KOPT-K1 (cell line): ENCODE measurements around the gene GRB14.
"Not testable (repeated sequence)": the region's sequence is repeated elsewhere in the genome, so short reads cannot be mapped to it uniquely, and the experiment has no call there.

Experiments
- H3K27ac ChIP-seq: fragments of 200-600 bp; sonication (generic); 2 replicates; pipeline ENCODE4 v1.5.1; 2016; ENCODE audit warnings: antibody characterized with exemption, mild to moderate bottlenecking, low read depth, low read length; ENCODE audit not compliant: poor library complexity, severe bottlenecking
- H3K36me3 ChIP-seq: fragments of 200-600 bp; sonication (generic); 2 replicates; pipeline ENCODE4 v1.5.1; 2017; ENCODE audit warnings: antibody characterized with exemption, mild to moderate bottlenecking, low read length, moderate library complexity; ENCODE audit not compliant: insufficient read depth
- H3K9me3 ChIP-seq: fragments of 200-600 bp; sonication (generic); 2 replicates; pipeline ENCODE4 v1.5.1; 2017; ENCODE audit warnings: antibody characterized with exemption, low read length, mild to moderate bottlenecking; ENCODE audit not compliant: insufficient read depth, poor library complexity, severe bottlenecking

The GRB14 gene

GRCh38 chr2:164620873-164621763 lies at the start of gene GRB14:
Gene GRB14, minus strand, starts transcription at chr2:164621482. Its CDS starts 173 bp downstream, at chr2:164621309.
- H3K9me3 ChIP-seq = no peaks in the 10 kb centered on the region
- no peak within 1 kb of the TSS for H3K27ac ChIP-seq
- H3K36me3 ChIP-seq = no peaks in the 10 kb centered on the region

- H3K9me3 ChIP-seq = no peaks in the 10 kb centered on the region
- H3K27ac ChIP-seq = no peak overlapping the region
- H3K36me3 ChIP-seq = no peaks in the 10 kb centered on the region
Observed at GRCh38 chr2:164669291-164669690, 48.0 kb upstream of the GRB14 start.

- H3K36me3 ChIP-seq = no peaks in the 10 kb centered on the region
Observed at GRCh38 chr2:164667566-164667965, 46.3 kb upstream of the GRB14 start.

GRCh38 chr2:164664070-164664469 lies 42.8 kb upstream of the GRB14 start:
- no peaks in the 10 kb centered on the region for H3K36me3 ChIP-seq
- H3K9me3 ChIP-seq = no peaks in the 10 kb centered on the region
- no peak overlapping the region for H3K27ac ChIP-seq

More at GRCh38 chr2:164667566-164667965, 46.3 kb upstream of the GRB14 start:
- Histone ChIP-seq H3K9me3 (no peaks in the 10 kb centered on the region), H3K27ac (no peak overlapping the region)

GRCh38 chr2:164662868-164663631 lies 41.8 kb upstream of the GRB14 start:
- H3K27ac ChIP-seq = no peak overlapping the region
- H3K36me3 ChIP-seq = no peaks in the 10 kb centered on the region
- no peaks in the 10 kb centered on the region for H3K9me3 ChIP-seq

- no peak overlapping the region for H3K27ac ChIP-seq
- H3K9me3 ChIP-seq = no peaks in the 10 kb centered on the region
- no peaks in the 10 kb centered on the region for H3K36me3 ChIP-seq
Observed at GRCh38 chr2:164662066-164662465, 40.8 kb upstream of the GRB14 start.

GRCh38 chr2:164661349-164661748 lies 40.1 kb upstream of the GRB14 start:
- Histone ChIP-seq H3K27ac (no peak overlapping the region), H3K36me3 (no peaks in the 10 kb centered on the region), H3K9me3 (no peaks in the 10 kb centered on the region)

- no peaks in the 10 kb centered on the region for H3K36me3 ChIP-seq
- no peaks in the 10 kb centered on the region for H3K9me3 ChIP-seq
- H3K27ac ChIP-seq = no peak overlapping the region
Observed at GRCh38 chr2:164657129-164657528, 35.8 kb upstream of the GRB14 start.

GRCh38 chr2:164655750-164656149 lies 34.5 kb upstream of the GRB14 start:
- H3K36me3 ChIP-seq = no peaks in the 10 kb centered on the region
- no peaks in the 10 kb centered on the region for H3K9me3 ChIP-seq
- no peak overlapping the region for H3K27ac ChIP-seq

GRCh38 chr2:164655336-164655735 lies 34.1 kb upstream of the GRB14 start:
- H3K9me3 ChIP-seq = no peaks in the 10 kb centered on the region
- no peak overlapping the region for H3K27ac ChIP-seq
- no peaks in the 10 kb centered on the region for H3K36me3 ChIP-seq

- Histone ChIP-seq H3K36me3 (no peaks in the 10 kb centered on the region), H3K27ac (no peak overlapping the region), H3K9me3 (no peaks in the 10 kb centered on the region)
Observed at GRCh38 chr2:164651361-164651760, 30.1 kb upstream of the GRB14 start.

- H3K27ac ChIP-seq = no peak overlapping the region
Observed at GRCh38 chr2:164644036-164644700, 22.9 kb upstream of the GRB14 start.

GRCh38 chr2:164642946-164643555 lies 21.8 kb upstream of the GRB14 start:
- H3K27ac ChIP-seq = no peak overlapping the region
- no peaks in the 10 kb centered on the region for H3K9me3 ChIP-seq
- no peaks in the 10 kb centered on the region for H3K36me3 ChIP-seq

More at GRCh38 chr2:164644036-164644700, 22.9 kb upstream of the GRB14 start:
- H3K36me3 ChIP-seq = no peaks in the 10 kb centered on the region
- H3K9me3 ChIP-seq = no peaks in the 10 kb centered on the region

GRCh38 chr2:164642268-164642667 lies 21.0 kb upstream of the GRB14 start:
- H3K9me3 ChIP-seq = no peaks in the 10 kb centered on the region
- H3K36me3 ChIP-seq = no peaks in the 10 kb centered on the region
- no peak overlapping the region for H3K27ac ChIP-seq

GRCh38 chr2:164628319-164628718 lies 7.0 kb upstream of the GRB14 start:
- H3K9me3 ChIP-seq, H3K36me3 ChIP-seq, H3K27ac ChIP-seq: not testable (repeated sequence)
